Fibroblast of lung (primary cell): ENCODE data around the gene S100A12. TPM values are rescaled to one million over a fixed set of nuclear protein-coding genes. Genes with fewer than 3 reads are reported as not detected.

Source experiments
- DNase-seq, 2 donors: peaks; one replicate each; pipeline versions ENCODE4 v3.0.0 to v3.0.0-alpha.2; 2010; ENCODE audit warnings: low read depth in 2 of 2
- H2AFZ ChIP-seq: 2 replicates; pipeline ENCODE4 v1.5.1; 2012; ENCODE audit warnings: low read length, control low read depth, inconsistent platforms
- H3K27ac ChIP-seq: 2 replicates; pipeline ENCODE4 v1.5.1; 2011; ENCODE audit warnings: low read length, control low read depth; ENCODE audit not compliant: insufficient read depth
- H3K27me3 ChIP-seq: 2 replicates; pipeline ENCODE4 v1.5.1; 2011; ENCODE audit warnings: mild to moderate bottlenecking, low read length; ENCODE audit not compliant: control insufficient read depth, insufficient read depth
- H3K36me3 ChIP-seq: 2 replicates; pipeline ENCODE4 v1.5.1; 2011; ENCODE audit warnings: low read length; ENCODE audit not compliant: control insufficient read depth, insufficient read depth
- H3K4me1 ChIP-seq: 2 replicates; pipeline ENCODE4 v1.5.1; 2011; ENCODE audit warnings: low read length; ENCODE audit not compliant: control insufficient read depth, insufficient read depth; ENCODE audit errors: extremely low read depth
- H3K4me2 ChIP-seq: 2 replicates; pipeline ENCODE4 v1.5.1; 2011; ENCODE audit warnings: low read length, control low read depth; ENCODE audit not compliant: insufficient read depth; ENCODE audit errors: extremely low read depth
- H3K4me3 ChIP-seq, 4 experiments: fragments of 200-600 bp in 1 of 4; sonication (generic) in 1 of 4; replicated peaks in 1 of 4; 2 replicates each; pipeline ENCODE4 v1.5.1; 2011 to 2016; ENCODE audit warnings: low read length in 4 of 4, low read depth in 3 of 4, mild to moderate bottlenecking in 3 of 4, control low read depth in 2 of 4, inconsistent platforms in 1 of 4, mixed read lengths in 1 of 4; ENCODE audit not compliant: insufficient read depth in 1 of 4; ENCODE audit errors: control extremely low read depth in 1 of 4
- H3K79me2 ChIP-seq: 2 replicates; pipeline ENCODE4 v1.5.1; 2012; ENCODE audit warnings: mild to moderate bottlenecking, low read length, inconsistent platforms; ENCODE audit not compliant: control insufficient read depth, insufficient read depth
- H3K9ac ChIP-seq: 2 replicates; pipeline ENCODE4 v1.5.1; 2011; ENCODE audit warnings: mild to moderate bottlenecking, low read length, control low read depth; ENCODE audit not compliant: insufficient read depth
- H3K9me3 ChIP-seq: 2 replicates; pipeline ENCODE4 v1.5.1; 2012; ENCODE audit warnings: low read depth, low read length; ENCODE audit not compliant: control insufficient read depth, insufficient read depth
- H4K20me1 ChIP-seq: 2 replicates; pipeline ENCODE4 v1.5.1; 2011; ENCODE audit warnings: low read length; ENCODE audit not compliant: control insufficient read depth, insufficient read depth; ENCODE audit errors: extremely low read depth
- CTCF ChIP-seq, 2 donors: IDR thresholded peaks in 1 of 2; conservative IDR thresholded peaks in 1 of 2; 1 replicate in 1 of 2; 2 replicates in 1 of 2; pipeline ENCODE4 v1.5.1; 2011 to 2012; ENCODE audit warnings: low read length in 2 of 2, control low read depth in 1 of 2, inconsistent platforms in 1 of 2, low read depth in 1 of 2, mild to moderate bottlenecking in 1 of 2
- EZH2 ChIP-seq: IDR thresholded peaks from 2 replicates; pipeline ENCODE4 v1.5.1; 2012; ENCODE audit warnings: low read length, control low read depth, mild to moderate bottlenecking; ENCODE audit errors: missing control alignments
- polyA plus RNA-seq, 2 donors: library from polyadenylated mRNA; depleted of rRNA in 1 of 2; stranded (reverse) in 1 of 2; unstranded in 1 of 2; fragments of >200 nt; gene quantifications; 2 replicates each; pipeline ENCODE4 v1.2.1, GENCODE V29; 2011 to 2012; ENCODE audit warnings: missing spikeins in 1 of 2
- total RNA-seq: library from RNA; depleted of rRNA; stranded (reverse); fragments of >200 nt; gene quantifications from 2 replicates; pipeline ENCODE4 v1.2.1, GENCODE V29; 2014

Gene S100A12
- total and polyA plus RNA-seq, 2 donors (not counting 1 experiment from before 2014, with no cell fraction given): not detected

GRCh38 chr1:153371231-153371630, 4.2 kb downstream of the S100A12 start:
- Histone ChIP-seq H3K4me1 (no peaks in the 10 kb centered on the region), H3K9me3 (no peaks in the 10 kb centered on the region), H3K27ac (no peak overlapping the region), H3K4me2 (no peak overlapping the region), H4K20me1 (no peaks in the 10 kb centered on the region), H3K79me2 (no peaks in the 10 kb centered on the region), H2AFZ (no peak overlapping the region), H3K4me3 (no peak overlapping the region), H3K27me3 (peaks cover 5% of the 10 kb centered on the region), H3K9ac (no peak overlapping the region), H3K36me3 (no peaks in the 10 kb centered on the region)
- no peak for DNase-seq
- TF ChIP-seq CTCF (conservative IDR thresholded peaks at IDR 0.05 in 1 of 2, IDR thresholded peaks at IDR 0.05 in 1 of 2; ENCODE audit: low read depth in 1 of 2, low read length in 2 of 2): no peak
- TF ChIP-seq EZH2: no peak

GRCh38 chr1:153370146-153370545, 5.3 kb downstream of the S100A12 start:
- no peaks in the 10 kb centered on the region for H3K36me3 ChIP-seq
- H3K9ac ChIP-seq: no peak overlapping the region
- no peak overlapping the region for H3K27ac ChIP-seq
- no peak for DNase-seq
- no peaks in the 10 kb centered on the region for H3K4me1 ChIP-seq
- H3K79me2 ChIP-seq: no peaks in the 10 kb centered on the region
- H3K4me3 ChIP-seq: no peak overlapping the region
- H3K9me3 ChIP-seq: no peaks in the 10 kb centered on the region
- no peaks in the 10 kb centered on the region for H4K20me1 ChIP-seq
- H3K27me3 ChIP-seq: peaks cover 10% of the 10 kb centered on the region
- no peak overlapping the region for H2AFZ ChIP-seq
- TF ChIP-seq CTCF (conservative IDR thresholded peaks at IDR 0.05 in 1 of 2, IDR thresholded peaks at IDR 0.05 in 1 of 2; ENCODE audit: low read depth in 1 of 2, low read length in 2 of 2) (no peak), EZH2 (no peak)
- no peak overlapping the region for H3K4me2 ChIP-seq

GRCh38 chr1:153368495-153368894, 6.9 kb downstream of the S100A12 start:
- H3K4me2 ChIP-seq: no peak overlapping the region
- peaks cover 7% of the 10 kb centered on the region for H3K27me3 ChIP-seq
- no peaks in the 10 kb centered on the region for H3K4me1 ChIP-seq
- DNase-seq: no peak
- no peak overlapping the region for H2AFZ ChIP-seq
- H3K79me2 ChIP-seq: no peaks in the 10 kb centered on the region
- TF ChIP-seq CTCF (conservative IDR thresholded peaks at IDR 0.05 in 1 of 2, IDR thresholded peaks at IDR 0.05 in 1 of 2; ENCODE audit: low read depth in 1 of 2, low read length in 2 of 2) (no peak), EZH2 (no peak)
- no peak overlapping the region for H3K27ac ChIP-seq
- H3K4me3 ChIP-seq: no peak overlapping the region
- no peaks in the 10 kb centered on the region for H4K20me1 ChIP-seq
- H3K9ac ChIP-seq: no peak overlapping the region
- H3K36me3 ChIP-seq: no peaks in the 10 kb centered on the region
- no peaks in the 10 kb centered on the region for H3K9me3 ChIP-seq
